ENCODE results near the gene JARID2.

GRCh38 chr6:15473741-15474161 lies 227.9 kb downstream of the JARID2 start:
- TF ChIP-seq CTCF (IDR thresholded peaks at IDR 0.05) (no peak), POLR2A (IDR thresholded peaks at IDR 0.05) (no peak)
